K562 (cell line): ENCODE data around the gene RASL11A. TPM values are rescaled to one million over a fixed set of nuclear protein-coding genes. Genes with fewer than 3 reads are reported as not detected.

Experiments used
- ATAC-seq: fragments of 200-7000 bp; cut with Tn5 transposase; 3 replicates; pipeline ENCODE4 v1.9.1; 2020; ENCODE audit warnings: moderate library complexity
- BruUV-seq: library from RNA; stranded (reverse); fragments of 400-500 nt; replicated peaks from 2 replicates; lab custom pipeline; 2021; lab: Mats Ljungman, UMichigan
- CTCF ChIA-PET: fragments of 300-600 bp; formaldehyde crosslinking; extraction: SDS; loops from one replicate; lab custom pipeline; 2021; ENCODE audit warnings: low intra/inter-chr PET ratio; lab: Yijun Ruan, JAX
- POLR2A ChIA-PET: fragments of 300-600, 350-650 bp; sonication (Branson Sonifier 250); formaldehyde crosslinking; extraction: SDS; loops from one replicate; lab custom pipeline; 2021; ENCODE audit warnings: antibody characterized with exemption, inconsistent platforms; lab: Yijun Ruan, JAX
- DNase-seq, 4 experiments: peaks; one replicate each; pipeline versions ENCODE4 v3.0.0 to v3.0.0-alpha.2; 2011 to 2018; ENCODE audit warnings: low spot score in 3 of 4, mixed read lengths in 3 of 4; ENCODE audit errors: extremely low read depth in 1 of 4
- FAIRE-seq: peaks from 2 replicates; lab custom pipeline; 2011; peaks lifted over from hg19 to GRCh38; lab: Jason Lieb, UNC
- H2AFZ ChIP-seq: 2 replicates; pipeline ENCODE4 v1.6.0; 2011; ENCODE audit warnings: low read depth, low read length, control low read depth, inconsistent platforms
- H3K27ac ChIP-seq: fragments of 200-600 bp; 3 replicates; pipeline ENCODE4 v1.8.0; 2011; ENCODE audit warnings: low read depth, mild to moderate bottlenecking, control low read depth, inconsistent platforms, low read length, moderate library complexity, mixed read lengths; ENCODE audit errors: extremely low read depth
- H3K27me3 ChIP-seq, 2 experiments: fragments of 300-600 bp in 1 of 2; 2 replicates in 1 of 2; 3 replicates in 1 of 2; pipeline versions ENCODE4 v1.6.0 to v1.8.0; 2011; ENCODE audit warnings: inconsistent platforms in 2 of 2, low read length in 2 of 2, mild to moderate bottlenecking in 1 of 2, mixed read lengths in 1 of 2, moderate library complexity in 1 of 2; ENCODE audit not compliant: control insufficient read depth in 2 of 2, insufficient read depth in 2 of 2
- H3K36me3 ChIP-seq: fragments of 300-600 bp; 3 replicates; pipeline ENCODE4 v1.8.0; 2011; ENCODE audit warnings: mild to moderate bottlenecking, low read length, inconsistent platforms; ENCODE audit not compliant: control insufficient read depth, insufficient read depth
- H3K4me1 ChIP-seq, 2 experiments: fragments of 200-600 bp in 1 of 2; replicated peaks in 1 of 2; 2 replicates in 1 of 2; 3 replicates in 1 of 2; pipeline versions ENCODE4 v1.5.1 to v1.8.0; 2011; ENCODE audit warnings: inconsistent platforms in 2 of 2, low read length in 2 of 2, mild to moderate bottlenecking in 1 of 2, mixed read lengths in 1 of 2, moderate library complexity in 1 of 2; ENCODE audit not compliant: control insufficient read depth in 2 of 2, insufficient read depth in 2 of 2
- H3K4me2 ChIP-seq: 2 replicates; pipeline ENCODE4 v1.6.1; 2011; ENCODE audit warnings: low read length, control low read depth, inconsistent platforms, mixed read lengths; ENCODE audit not compliant: insufficient read depth
- H3K4me3 ChIP-seq: fragments of 200-600 bp; sonication (generic), shearing (Covaris generic); 2 replicates; pipeline ENCODE4 v1.5.1; 2016; ENCODE audit warnings: control low read depth, inconsistent platforms
- H3K79me2 ChIP-seq: fragments of 200-600 bp; 3 replicates; pipeline ENCODE4 v1.8.0; 2011; ENCODE audit warnings: low read length, inconsistent platforms; ENCODE audit not compliant: control insufficient read depth, insufficient read depth
- H3K9ac ChIP-seq, 2 experiments: 2 replicates each; pipeline versions ENCODE4 v1.6.0 to v1.6.1; 2011; ENCODE audit warnings: low read depth in 2 of 2, low read length in 2 of 2, control low read depth in 1 of 2, inconsistent platforms in 1 of 2, mild to moderate bottlenecking in 1 of 2, mixed read lengths in 1 of 2; ENCODE audit not compliant: insufficient read depth in 1 of 2
- H3K9me1 ChIP-seq: one replicate; pipeline ENCODE4 v1.6.0; 2011; ENCODE audit warnings: inconsistent platforms, mild to moderate bottlenecking, low read length, moderate library complexity; ENCODE audit not compliant: control insufficient read depth, insufficient read depth
- H3K9me3 ChIP-seq: replicated peaks from 2 replicates; pipeline ENCODE4 v1.5.1; 2011; ENCODE audit warnings: low read depth, low read length, inconsistent platforms; ENCODE audit not compliant: control insufficient read depth, insufficient read depth
- H4K20me1 ChIP-seq: replicated peaks from 2 replicates; pipeline ENCODE4 v1.6.1; 2011; ENCODE audit warnings: low read length, inconsistent platforms, mixed read lengths; ENCODE audit not compliant: control insufficient read depth, insufficient read depth
- BHLHE40 ChIP-seq: IDR thresholded peaks from 2 replicates; pipeline ENCODE4 v1.6.1; 2011; ENCODE audit warnings: low read length, improper control_type of control experiment
- HDAC1 ChIP-seq, 2 experiments: fragments of 450-650 bp; IDR thresholded peaks; 2 replicates each; pipeline ENCODE4 v1.6.1; 2016 to 2017; ENCODE audit warnings: inconsistent platforms in 1 of 2, mild to moderate bottlenecking in 1 of 2, moderate library complexity in 1 of 2
- KDM2B ChIP-seq: fragments of 250-450 bp; sonication (Bioruptor Pico); IDR thresholded peaks from 2 replicates; pipeline ENCODE4 v1.8.0; 2021; ENCODE audit warnings: mild to moderate bottlenecking, moderate library complexity
- MAFF ChIP-seq: IDR thresholded peaks from 2 replicates; pipeline ENCODE4 v1.6.1; 2012; ENCODE audit warnings: low read length, improper control_type of control experiment
- MYNN ChIP-seq, 2 experiments: sonication (generic); formaldehyde crosslinking in 1 of 2; IDR thresholded peaks; 2 replicates each; pipeline versions ENCODE4 v1.5.0 to v1.6.1; 2016 to 2020; ENCODE audit warnings: antibody characterized with exemption in 1 of 2, missing genetic modification reagents in 1 of 2
- RCOR1 ChIP-seq, 2 experiments: IDR thresholded peaks; 2 replicates each; pipeline ENCODE4 v1.6.1; 2012; ENCODE audit warnings: low read depth in 2 of 2, low read length in 2 of 2, borderline replicate concordance in 1 of 2, improper control_type of control experiment in 1 of 2
- SMAD3 ChIP-seq: fragments of 450-650 bp; formaldehyde crosslinking; conservative IDR thresholded peaks from 2 replicates; pipeline ENCODE4 v1.4.0; 2020; ENCODE audit warnings: mild to moderate bottlenecking
- SMC3 ChIP-seq: conservative IDR thresholded peaks from 2 replicates; pipeline ENCODE4 v1.6.1; 2011; ENCODE audit warnings: low read depth, low read length, improper control_type of control experiment; ENCODE audit not compliant: insufficient read depth
- TAF9B ChIP-seq: fragments of 450-650 bp; IDR thresholded peaks from 2 replicates; pipeline ENCODE4 v1.6.1; 2018; ENCODE audit warnings: mild to moderate bottlenecking; ENCODE audit not compliant: partially characterized antibody
- ZNF583 ChIP-seq: fragments of 250-450 bp; sonication (Bioruptor Pico); IDR thresholded peaks from 2 replicates; pipeline ENCODE4 v1.4.0; 2020
- ZNF75A ChIP-seq: fragments of 450-650 bp; formaldehyde crosslinking; IDR thresholded peaks from 2 replicates; pipeline ENCODE4 v1.4.0; 2020; ENCODE audit warnings: mild to moderate bottlenecking
- WGBS: fragments of 100-300 bp; shearing (Covaris generic); methylation state at CpG from one replicate; pipeline ENCODE4 v1.1.6; 2016; ENCODE audit warnings: low coverage, mixed read lengths; ENCODE audit not compliant: insufficient coverage; ENCODE audit errors: missing lambda C conversion rate; 5-methylcytosine and 5-hydroxymethylcytosine counted together
- in situ Hi-C: fragments of 300-500 bp; cut with MboI; formaldehyde crosslinking; loops from 4 replicates; pipeline ENCODE4 v1.15.0; 2018; ENCODE audit warnings: inconsistent platforms, mixed read lengths
- intact Hi-C: fragments of 100-400 bp; cut with micrococcal nuclease; formaldehyde crosslinking; loops from 2 replicates; pipeline ENCODE4 v1.14.2; 2022
- polyA plus RNA-seq, 8 experiments: library from polyadenylated mRNA; depleted of rRNA in 4 of 8; stranded (reverse) in 5 of 8; unstranded in 3 of 8; fragments of >200 nt; fragmentation: Nextera tagmentation in 2 of 8; fragmentation: Illumina TruSeq in 1 of 8; extraction: Ambion mirVana in 2 of 8; extraction: Trizol in 1 of 8; gene quantifications; 2 replicates each; pipeline versions ENCODE4 v1.2.1 to v1.2.3, GENCODE V29; 2011 to 2014; ENCODE audit warnings: inconsistent platforms in 1 of 8, missing spikeins in 1 of 8
- total RNA-seq, 7 experiments: library from RNA; depleted of rRNA in 6 of 7; stranded (reverse); fragments of >200 nt in 6 of 7; fragmentation: Illumina TruSeq in 2 of 7; extraction: Trizol in 2 of 7; gene quantifications; 2 replicates each; pipeline versions ENCODE4 v1.2.1 to v1.2.3, GENCODE V29; 2011 to 2021; ENCODE audit warnings: low replicate concordance in 1 of 7
- TF ChIP-seq, protein P1 (sequence below), 2 experiments: fragments of 450-650 bp; conservative IDR thresholded peaks; 2 replicates each; pipeline ENCODE4 v1.6.1; 2017; ENCODE audit warnings: mild to moderate bottlenecking in 2 of 2, moderate library complexity in 2 of 2

Gene RASL11A
- total and polyA plus RNA-seq, 9 of the 15 experiments (the other 6 are each of a cell fraction or from before 2014, with no cell fraction given) = 0.11 to 2.2 (median 1.5) TPM; not detected in 1

DNA sequence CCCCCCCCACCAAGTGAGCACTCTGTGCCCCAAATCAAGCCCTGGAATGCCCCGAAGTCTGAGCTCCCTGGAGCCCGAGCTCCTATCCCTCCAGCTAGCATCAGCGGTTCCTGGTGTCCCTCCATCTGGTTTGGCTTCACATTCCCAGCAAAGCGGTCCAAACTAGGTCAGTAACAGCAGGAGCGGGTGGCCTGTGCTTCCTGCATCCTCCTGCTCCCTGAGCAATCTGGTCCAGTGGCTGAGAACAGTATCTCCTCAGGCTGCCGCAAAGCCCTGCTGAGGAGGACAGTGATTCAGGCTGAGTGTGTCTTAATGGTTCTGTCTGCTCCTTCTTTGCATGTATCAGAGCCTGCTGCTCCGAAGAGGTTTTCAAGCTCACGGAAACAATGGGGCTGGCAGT is 25.9 kb downstream of the RASL11A start:
- BruUV-seq = no TSS peak
- ATAC-seq = no peak
- no peak overlapping the region for H2AFZ ChIP-seq
- H3K9me3 ChIP-seq = no peaks in the 10 kb centered on the region; the same call in 1 of the 2 replicates
- intact Hi-C loops = no loop called here
- WGBS = 2% methylated on average over 8 of the region's 8 CpGs
- ChIA-PET POLR2A (no interaction called here), CTCF (no interaction called here)
- H3K4me2 ChIP-seq = no peak overlapping the region
- H3K27ac ChIP-seq = no peak overlapping the region
- no peaks in the 10 kb centered on the region for H3K79me2 ChIP-seq
- no peaks in the 10 kb centered on the region for H3K4me1 ChIP-seq
- H3K9ac ChIP-seq = no peak overlapping the region
- peaks cover 15 to 34% of the 10 kb centered on the region in 2 experiments; a peak in 3 of 5 replicates for H3K27me3 ChIP-seq
- DNase-seq = no peak
- in situ Hi-C loops = no loop called here
- no peaks in the 10 kb centered on the region for H3K36me3 ChIP-seq
- H3K4me3 ChIP-seq = no peak overlapping the region
- no peak for FAIRE-seq
- no peaks in the 10 kb centered on the region for H3K9me1 ChIP-seq
- TF ChIP-seq ZNF583 (no peak), RCOR1 (IDR thresholded peaks at IDR 0.05; ENCODE audit: borderline replicate concordance in 1 of 2, low read depth in 2 of 2, low read length in 2 of 2) (no peak), ZNF75A (CRISPR knock-in tag) (no peak), HDAC1 (IDR thresholded peaks at IDR 0.05) (no peak), MAFF (no peak), TAF9B (no peak), KDM2B (CRISPR knock-in tag) (no peak), SMC3 (no peak), MYNN (IDR thresholded peaks at IDR 0.05) (no peak), MYNN (CRISPR knock-in tag; IDR thresholded peaks at IDR 0.05) (no peak), SMAD3 (CRISPR knock-in tag) (no peak), BHLHE40 (no peak)
- TF ChIP-seq, protein P1, sequence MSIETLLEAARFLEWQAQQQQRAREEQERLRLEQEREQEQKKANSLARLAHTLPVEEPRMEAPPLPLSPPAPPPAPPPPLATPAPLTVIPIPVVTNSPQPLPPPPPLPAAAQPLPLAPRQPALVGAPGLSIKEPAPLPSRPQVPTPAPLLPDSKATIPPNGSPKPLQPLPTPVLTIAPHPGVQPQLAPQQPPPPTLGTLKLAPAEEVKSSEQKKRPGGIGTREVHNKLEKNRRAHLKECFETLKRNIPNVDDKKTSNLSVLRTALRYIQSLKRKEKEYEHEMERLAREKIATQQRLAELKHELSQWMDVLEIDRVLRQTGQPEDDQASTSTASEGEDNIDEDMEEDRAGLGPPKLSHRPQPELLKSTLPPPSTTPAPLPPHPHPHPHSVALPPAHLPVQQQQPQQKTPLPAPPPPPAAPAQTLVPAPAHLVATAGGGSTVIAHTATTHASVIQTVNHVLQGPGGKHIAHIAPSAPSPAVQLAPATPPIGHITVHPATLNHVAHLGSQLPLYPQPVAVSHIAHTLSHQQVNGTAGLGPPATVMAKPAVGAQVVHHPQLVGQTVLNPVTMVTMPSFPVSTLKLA (conservative IDR thresholded peaks at IDR 0.05) = no peak
- H4K20me1 ChIP-seq = no peaks in the 10 kb centered on the region
